ENCODE data around the gene XRN2.

XRN2 gene

GRCh38 chr20:21436205-21436604 lies 133.1 kb downstream of the XRN2 start:
- DNase-seq, result no peak

- no peak for DNase-seq
Measured at GRCh38 chr20:21437248-21437647, 134.1 kb downstream of the XRN2 start.

GRCh38 chr20:21437816-21438215 lies 134.7 kb downstream of the XRN2 start:
- no peak for DNase-seq
